ENCODE measurements around the gene C1orf198. TPM values are rescaled to one million over a fixed set of nuclear protein-coding genes. Genes with fewer than 3 reads are reported as not detected.

The C1orf198 gene
- total and polyA plus RNA-seq, 11 donors: 23.1 to 145 (median 63.8) TPM

- intact Hi-C loops (cut with DNase I): no loop called here
- H3K9me3 ChIP-seq: no peaks in the 10 kb centered on the region
- no peak for TF ChIP-seq POLR2A (IDR thresholded peaks at IDR 0.05)
- TF ChIP-seq CTCF (IDR thresholded peaks at IDR 0.05): no peak
- H3K4me3 ChIP-seq: no peak overlapping the region
- no peak for ATAC-seq
- H3K4me1 ChIP-seq: peaks cover 0 to 16% (median 0%) of the 10 kb centered on the region in 12 donors
- DNase-seq: no peak
- WGBS, 4 donors: 90 to 98% (median 96%) methylated on average over 6 of the region's 6 CpGs
- H3K27me3 ChIP-seq: no peaks in the 10 kb centered on the region
- H3K36me3 ChIP-seq: peaks cover 0 to 19% (median 6%) of the 10 kb centered on the region in 9 donors
- H3K27ac ChIP-seq: no peak overlapping the region
Measured at GRCh38 chr1:230901671-230902070, 33.4 kb upstream of the C1orf198 start.

GRCh38 chr1:230900984-230901383 is 32.7 kb upstream of the C1orf198 start:
- no peaks in the 10 kb centered on the region for H3K9me3 ChIP-seq
- WGBS, 4 donors: 91 to 97% (median 95%) methylated on average over 6 of the region's 6 CpGs
- intact Hi-C loops (cut with DNase I): no loop called here
- H3K27me3 ChIP-seq: no peaks in the 10 kb centered on the region
- H3K27ac ChIP-seq: no peak overlapping the region
- H3K36me3 ChIP-seq: peaks cover 0 to 12% (median 4%) of the 10 kb centered on the region in 9 donors
- H3K4me1 ChIP-seq: peaks cover 0 to 16% (median 0%) of the 10 kb centered on the region in 12 donors
- ATAC-seq (no peak), DNase-seq (no peak)
- TF ChIP-seq POLR2A (IDR thresholded peaks at IDR 0.05): no peak
- no peak for TF ChIP-seq CTCF (IDR thresholded peaks at IDR 0.05)
- no peak overlapping the region for H3K4me3 ChIP-seq

GRCh38 chr1:230899841-230900251 is 31.5 kb upstream of the C1orf198 start:
- Histone ChIP-seq H3K4me1 (peaks cover 0 to 16% (median 0%) of the 10 kb centered on the region in 12 donors), H3K4me3 (no peak overlapping the region), H3K27ac (peak overlapping the region in 2 of 12 donors; percentile 17 to 48), H3K27me3 (no peaks in the 10 kb centered on the region), H3K9me3 (no peaks in the 10 kb centered on the region), H3K36me3 (peaks cover 0 to 2% (median 0%) of the 10 kb centered on the region in 9 donors)
- DNase-seq: no peak
- ATAC-seq: peak in 3 of 4 donors; percentile 59 to 70 (median 67)
- intact Hi-C loops (cut with DNase I): no loop called here
- no peak for TF ChIP-seq CTCF (IDR thresholded peaks at IDR 0.05)
- no peak for TF ChIP-seq POLR2A (IDR thresholded peaks at IDR 0.05)
- 43 to 57% (median 52%) methylated on average over 5 of the region's 5 CpGs for WGBS, 4 donors

GRCh38 chr1:230898748-230899147 is 30.4 kb upstream of the C1orf198 start:
- H3K27ac ChIP-seq: peak overlapping the region in 1 of 12 donors; percentile 1
- no peaks in the 10 kb centered on the region for H3K27me3 ChIP-seq
- ATAC-seq (no peak), DNase-seq (no peak)
- H3K9me3 ChIP-seq: no peaks in the 10 kb centered on the region
- H3K36me3 ChIP-seq: no peaks in the 10 kb centered on the region
- peaks cover 0 to 16% (median 0%) of the 10 kb centered on the region in 12 donors for H3K4me1 ChIP-seq
- 87 to 96% (median 90%) methylated on average over 8 of the region's 8 CpGs for WGBS, 4 donors
- intact Hi-C loops (cut with DNase I): no loop called here
- no peak for TF ChIP-seq CTCF (IDR thresholded peaks at IDR 0.05)
- TF ChIP-seq POLR2A (IDR thresholded peaks at IDR 0.05): no peak
- no peak overlapping the region for H3K4me3 ChIP-seq

All from heart left ventricle (tissue), 16 donors.